ENCODE measurements around the gene KRTAP10-4. TPM values are rescaled to one million over a fixed set of nuclear protein-coding genes. Genes with fewer than 3 reads are reported as not detected.

KRTAP10-4 gene
- total and polyA plus RNA-seq, 3 donors from 2014 or later = 0.24 TPM; not detected in 2

- intact Hi-C loops (cut with DNase I; ENCODE audit: low total_unique reads) = no loop called here
- Histone ChIP-seq H3K4me3 (no peak overlapping the region), H3K27me3 (no peaks in the 10 kb centered on the region), H3K27ac (no peak overlapping the region), H3K36me3 (ENCODE audit: low read depth, missing control alignments) (no peaks in the 10 kb centered on the region), H3K4me1 (no peaks in the 10 kb centered on the region), H3K9me3 (no peaks in the 10 kb centered on the region)
- no peak for DNase-seq
- 72 to 74% methylated on average over 18 to 23 of the region's 23 CpGs for WGBS, 2 donors
- no peak for TF ChIP-seq POLR2A (IDR thresholded peaks at IDR 0.05)
- no peak for TF ChIP-seq CTCF (IDR thresholded peaks at IDR 0.05)
These were observed 43.9 kb upstream of the KRTAP10-4 start for GRCh38 chr21:44529503-44530125.

GRCh38 chr21:44530221-44530902 lies 43.2 kb upstream of the KRTAP10-4 start:
- 92% methylated on average over 7 of the region's 7 CpGs for WGBS, 2 donors
- Histone ChIP-seq H3K4me1 (no peaks in the 10 kb centered on the region), H3K4me3 (no peak overlapping the region), H3K9me3 (no peaks in the 10 kb centered on the region), H3K36me3 (ENCODE audit: low read depth, missing control alignments) (no peaks in the 10 kb centered on the region), H3K27ac (no peak overlapping the region), H3K27me3 (no peaks in the 10 kb centered on the region)
- no peak for TF ChIP-seq CTCF (IDR thresholded peaks at IDR 0.05)
- TF ChIP-seq POLR2A (IDR thresholded peaks at IDR 0.05) = no peak
- no peak for DNase-seq
- intact Hi-C loops (cut with DNase I; ENCODE audit: low total_unique reads) = no loop called here

GRCh38 chr21:44530903-44531605 lies 42.5 kb upstream of the KRTAP10-4 start:
- Histone ChIP-seq H3K9me3 (no peaks in the 10 kb centered on the region), H3K4me1 (no peaks in the 10 kb centered on the region), H3K27ac (no peak overlapping the region), H3K36me3 (ENCODE audit: low read depth, missing control alignments) (no peaks in the 10 kb centered on the region), H3K27me3 (no peaks in the 10 kb centered on the region), H3K4me3 (no peak overlapping the region)
- 87 to 91% methylated on average over 14 to 23 of the region's 23 CpGs for WGBS, 2 donors
- no peak for DNase-seq
- intact Hi-C loops (cut with DNase I; ENCODE audit: low total_unique reads) = no loop called here
- TF ChIP-seq CTCF (IDR thresholded peaks at IDR 0.05) = no peak
- TF ChIP-seq POLR2A (IDR thresholded peaks at IDR 0.05) = no peak

- intact Hi-C loops (cut with DNase I; ENCODE audit: low total_unique reads) = no loop called here
- Histone ChIP-seq H3K27ac (no peak overlapping the region), H3K27me3 (no peaks in the 10 kb centered on the region), H3K4me3 (no peak overlapping the region), H3K9me3 (no peaks in the 10 kb centered on the region), H3K36me3 (ENCODE audit: low read depth, missing control alignments) (no peaks in the 10 kb centered on the region), H3K4me1 (no peaks in the 10 kb centered on the region)
- no peak for DNase-seq
- 71 to 72% methylated on average over 14 to 30 of the region's 30 CpGs for WGBS, 2 donors
- TF ChIP-seq POLR2A (IDR thresholded peaks at IDR 0.05) = no peak
- no peak for TF ChIP-seq CTCF (IDR thresholded peaks at IDR 0.05)
These were observed 41.6 kb upstream of the KRTAP10-4 start for GRCh38 chr21:44531606-44532564.
